Spleen (tissue), 7 donors: ENCODE results near the gene JMJD4.

Source experiments
- POLR2A ChIP-seq, 3 donors: fragments of 450-650 bp; IDR thresholded peaks; one replicate each; pipeline ENCODE4 v1.5.1; 2017; ENCODE audit warnings: antibody characterized with exemption in 3 of 3, mild to moderate bottlenecking in 1 of 3
- POLR2AphosphoS5 ChIP-seq, 3 donors: sonication (generic); formaldehyde crosslinking; IDR thresholded peaks; one replicate each; pipeline ENCODE4 v1.5.1; 2017; ENCODE audit warnings: antibody characterized with exemption in 3 of 3
- TF ChIP-seq, protein P1 (sequence below), 11 experiments: fragments of 200-600 bp in 7 of 11; fragments of 450-650 bp in 4 of 11; sonication (generic) in 4 of 11; IDR thresholded peaks in 8 of 11; conservative IDR thresholded peaks in 3 of 11; 1 replicate in 7 of 11; 2 replicates in 4 of 11; pipeline versions ENCODE4 v1.4.0 to v1.8.0; 2016 to 2021; ENCODE audit warnings: antibody characterized with exemption in 11 of 11, inconsistent platforms in 4 of 11, mild to moderate bottlenecking in 1 of 11
- donor health status: DM: no; HTN: no; CAD: no; lungs with moderate emphysema.
- donor health status: DM: no; HTN: no; CAD: no.
- donor health status: DM: no; HTN: no; CAD: no.

DNA sequence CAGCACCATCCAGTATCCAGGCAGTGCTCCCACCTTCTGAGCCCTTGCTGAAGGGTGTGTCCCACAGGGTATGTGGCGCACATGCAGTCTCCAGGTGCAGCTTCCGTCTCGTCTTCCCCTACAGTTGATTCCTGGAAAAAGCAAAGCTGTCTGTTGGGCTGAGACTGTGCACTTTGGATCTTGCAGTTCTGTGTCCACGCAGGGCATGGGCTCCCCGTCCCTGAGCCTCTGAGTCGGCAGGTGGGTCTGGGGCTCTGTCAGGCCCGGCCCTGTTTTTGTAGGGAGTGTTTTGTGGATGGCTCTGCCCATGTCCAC, 33.0 kb upstream of the JMJD4 start:
- TF ChIP-seq, protein P1, sequence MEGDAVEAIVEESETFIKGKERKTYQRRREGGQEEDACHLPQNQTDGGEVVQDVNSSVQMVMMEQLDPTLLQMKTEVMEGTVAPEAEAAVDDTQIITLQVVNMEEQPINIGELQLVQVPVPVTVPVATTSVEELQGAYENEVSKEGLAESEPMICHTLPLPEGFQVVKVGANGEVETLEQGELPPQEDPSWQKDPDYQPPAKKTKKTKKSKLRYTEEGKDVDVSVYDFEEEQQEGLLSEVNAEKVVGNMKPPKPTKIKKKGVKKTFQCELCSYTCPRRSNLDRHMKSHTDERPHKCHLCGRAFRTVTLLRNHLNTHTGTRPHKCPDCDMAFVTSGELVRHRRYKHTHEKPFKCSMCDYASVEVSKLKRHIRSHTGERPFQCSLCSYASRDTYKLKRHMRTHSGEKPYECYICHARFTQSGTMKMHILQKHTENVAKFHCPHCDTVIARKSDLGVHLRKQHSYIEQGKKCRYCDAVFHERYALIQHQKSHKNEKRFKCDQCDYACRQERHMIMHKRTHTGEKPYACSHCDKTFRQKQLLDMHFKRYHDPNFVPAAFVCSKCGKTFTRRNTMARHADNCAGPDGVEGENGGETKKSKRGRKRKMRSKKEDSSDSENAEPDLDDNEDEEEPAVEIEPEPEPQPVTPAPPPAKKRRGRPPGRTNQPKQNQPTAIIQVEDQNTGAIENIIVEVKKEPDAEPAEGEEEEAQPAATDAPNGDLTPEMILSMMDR (IDR thresholded peaks at IDR 0.05 in 8 of 11, conservative IDR thresholded peaks at IDR 0.05 in 3 of 11) = no peak
- TF ChIP-seq POLR2A (IDR thresholded peaks at IDR 0.05) (no peak), POLR2AphosphoS5 (IDR thresholded peaks at IDR 0.05) (no peak)
